Osteocyte (in vitro differentiated cells): ENCODE measurements around the gene LRG1. TPM values are rescaled to one million over a fixed set of nuclear protein-coding genes. Genes with fewer than 3 reads are reported as not detected.
A peak's percentile ranks its signal among the peaks of the same experiment; 100 is the strongest.

Experiments
- DNase-seq: peaks from one replicate; pipeline ENCODE4 v3.0.0; 2021; ENCODE audit warnings: mixed read lengths; ENCODE audit not compliant: unreplicated experiment; ENCODE audit errors: extremely low spot score
- H3K27ac Mint-ChIP-seq: one replicate; pipeline ENCODE4 v1.8.0; 2021; ENCODE audit warnings: mild to moderate bottlenecking, mixed read lengths; ENCODE audit not compliant: unreplicated experiment
- H3K27me3 Mint-ChIP-seq: one replicate; pipeline ENCODE4 v1.8.0; 2021; ENCODE audit warnings: mixed read lengths; ENCODE audit not compliant: unreplicated experiment
- H3K36me3 Mint-ChIP-seq: one replicate; pipeline ENCODE4 v1.8.0; 2021; ENCODE audit warnings: mixed read lengths; ENCODE audit not compliant: unreplicated experiment
- H3K4me1 Mint-ChIP-seq: one replicate; pipeline ENCODE4 v1.8.0; 2021; ENCODE audit warnings: mixed read lengths; ENCODE audit not compliant: unreplicated experiment
- H3K4me3 Mint-ChIP-seq: one replicate; pipeline ENCODE4 v1.8.0; 2021; ENCODE audit warnings: mild to moderate bottlenecking, moderate library complexity, mixed read lengths; ENCODE audit not compliant: unreplicated experiment
- H3K9me3 Mint-ChIP-seq: one replicate; pipeline ENCODE4 v1.8.0; 2021; ENCODE audit warnings: mixed read lengths; ENCODE audit not compliant: unreplicated experiment
- CTCF ChIP-seq: fragments of 200-600 bp; sonication (generic); IDR thresholded peaks from 2 replicates; pipeline ENCODE4 v1.5.0; 2021; ENCODE audit warnings: antibody characterized with exemption, mild to moderate bottlenecking, moderate library complexity
- total RNA-seq: library from RNA; stranded (reverse); gene quantifications from 2 replicates; pipeline ENCODE4 v1.2.1, GENCODE V29; 2021

The LRG1 gene
- total RNA-seq, 1 donor from 2014 or later, result not detected

- no peaks in the 10 kb centered on the region for H3K9me3 Mint-ChIP-seq
- H3K4me1 Mint-ChIP-seq, result no peaks in the 10 kb centered on the region
- H3K27me3 Mint-ChIP-seq, result no peaks in the 10 kb centered on the region
- no peak for TF ChIP-seq CTCF
- H3K27ac Mint-ChIP-seq, result no peak overlapping the region
- no peak overlapping the region for H3K4me3 Mint-ChIP-seq
- no peaks in the 10 kb centered on the region for H3K36me3 Mint-ChIP-seq
- no peak for DNase-seq
Measured at GRCh38 chr19:4550018-4550417, 10.2 kb upstream of the LRG1 start.

GRCh38 chr19:4548238-4548584, 8.4 kb upstream of the LRG1 start:
- DNase-seq, result no peak
- Mint-ChIP-seq H3K36me3 (no peaks in the 10 kb centered on the region), H3K27me3 (no peaks in the 10 kb centered on the region), H3K9me3 (no peaks in the 10 kb centered on the region), H3K4me3 (no peak overlapping the region), H3K27ac (no peak overlapping the region), H3K4me1 (no peaks in the 10 kb centered on the region)
- no peak for TF ChIP-seq CTCF

- peak; percentile 34 for TF ChIP-seq CTCF
- H3K27me3 Mint-ChIP-seq, result no peaks in the 10 kb centered on the region
- H3K27ac Mint-ChIP-seq, result no peak overlapping the region
- DNase-seq, result no peak
- no peaks in the 10 kb centered on the region for H3K4me1 Mint-ChIP-seq
- no peak overlapping the region for H3K4me3 Mint-ChIP-seq
- no peaks in the 10 kb centered on the region for H3K36me3 Mint-ChIP-seq
- no peaks in the 10 kb centered on the region for H3K9me3 Mint-ChIP-seq
Measured at GRCh38 chr19:4547303-4548237, 7.7 kb upstream of the LRG1 start.

GRCh38 chr19:4543842-4544647, 4.2 kb upstream of the LRG1 start:
- TF ChIP-seq CTCF, result no peak
- Mint-ChIP-seq H3K27ac (no peak overlapping the region), H3K36me3 (no peaks in the 10 kb centered on the region), H3K27me3 (peaks cover 9% of the 10 kb centered on the region), H3K9me3 (no peaks in the 10 kb centered on the region), H3K4me1 (no peaks in the 10 kb centered on the region), H3K4me3 (no peak overlapping the region)
- DNase-seq, result no peak
